Chondrocyte (in vitro differentiated cells): ENCODE measurements around the gene IL10RA. TPM values are rescaled to one million over a fixed set of nuclear protein-coding genes. Genes with fewer than 3 reads are reported as not detected.

ENCODE experiments used
- DNase-seq: peaks from one replicate; pipeline ENCODE4 v3.0.0; 2021; ENCODE audit warnings: mixed read lengths, low spot score
- H3K27ac Mint-ChIP-seq: one replicate; pipeline ENCODE4 v1.8.0; 2021; ENCODE audit warnings: mild to moderate bottlenecking, moderate library complexity, mixed read lengths; ENCODE audit not compliant: unreplicated experiment
- H3K27me3 Mint-ChIP-seq: 2 replicates; pipeline ENCODE4 v1.8.0; 2021; ENCODE audit warnings: low read depth, mixed read lengths
- H3K36me3 Mint-ChIP-seq: 2 replicates; pipeline ENCODE4 v1.8.0; 2021; ENCODE audit warnings: low read depth, mixed read lengths
- H3K4me1 Mint-ChIP-seq: 2 replicates; pipeline ENCODE4 v1.8.0; 2021; ENCODE audit warnings: low read depth, mild to moderate bottlenecking, mixed read lengths
- H3K4me3 Mint-ChIP-seq: one replicate; pipeline ENCODE4 v1.8.0; 2021; ENCODE audit warnings: mild to moderate bottlenecking, moderate library complexity, mixed read lengths; ENCODE audit not compliant: unreplicated experiment
- H3K9me3 Mint-ChIP-seq: 2 replicates; pipeline ENCODE4 v1.8.0; 2021; ENCODE audit warnings: low read depth, mixed read lengths
- CTCF ChIP-seq: fragments of 200-600 bp; sonication (generic); IDR thresholded peaks from 2 replicates; pipeline ENCODE4 v1.5.0; 2021; ENCODE audit warnings: antibody characterized with exemption, mild to moderate bottlenecking, moderate library complexity
- total RNA-seq: library from RNA; stranded (reverse); gene quantifications from 3 replicates; pipeline ENCODE4 v1.2.1, GENCODE V29; 2021

The IL10RA gene
- total RNA-seq, 1 donor from 2014 or later: 0.12 TPM

- no peak for DNase-seq
- H3K4me1 Mint-ChIP-seq: peaks cover 9% of the 10 kb centered on the region
- no peak overlapping the region for H3K4me3 Mint-ChIP-seq
- H3K27me3 Mint-ChIP-seq: peaks cover 5% of the 10 kb centered on the region
- TF ChIP-seq CTCF: no peak
- H3K36me3 Mint-ChIP-seq: no peaks in the 10 kb centered on the region
- H3K27ac Mint-ChIP-seq: no peak overlapping the region
- H3K9me3 Mint-ChIP-seq: no peaks in the 10 kb centered on the region
Measured at GRCh38 chr11:117969160-117969991, 16.8 kb upstream of the IL10RA start.

DNA sequence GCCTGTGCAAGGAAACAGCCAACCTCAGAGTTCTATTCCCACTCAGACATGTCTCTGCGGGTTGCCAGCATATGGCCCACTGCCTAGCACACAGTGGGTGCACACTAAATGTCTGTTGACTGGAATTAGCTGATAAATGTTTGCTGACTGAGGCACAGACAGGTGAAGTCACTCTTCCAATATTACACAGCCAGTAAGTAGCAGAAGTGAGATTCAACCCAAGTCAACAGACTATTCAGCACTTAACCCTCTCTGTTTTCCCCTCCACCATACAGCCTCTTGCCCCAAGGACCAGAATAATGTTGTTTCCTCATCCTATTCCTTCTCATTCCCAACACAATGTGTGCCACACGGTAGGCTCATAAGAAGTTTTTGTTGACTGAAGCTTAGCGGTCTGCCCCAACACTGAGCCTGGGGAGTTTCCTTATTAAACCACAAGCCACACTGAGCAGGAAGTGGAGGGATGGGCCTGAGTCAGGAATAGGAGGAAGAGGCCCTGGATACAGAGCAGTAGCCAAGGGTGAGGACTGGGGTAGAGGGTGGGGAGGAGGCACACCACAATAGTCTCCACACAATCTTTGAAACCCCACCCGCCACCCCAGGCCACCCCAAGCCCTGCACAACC, 15.7 kb upstream of the IL10RA start:
- H3K27ac Mint-ChIP-seq: no peak overlapping the region
- peaks cover 9% of the 10 kb centered on the region for H3K4me1 Mint-ChIP-seq
- no peaks in the 10 kb centered on the region for H3K9me3 Mint-ChIP-seq
- H3K27me3 Mint-ChIP-seq: peaks cover 5% of the 10 kb centered on the region
- no peak for TF ChIP-seq CTCF
- H3K4me3 Mint-ChIP-seq: no peak overlapping the region
- no peak for DNase-seq
- no peaks in the 10 kb centered on the region for H3K36me3 Mint-ChIP-seq

GRCh38 chr11:117972044-117972443, 14.2 kb upstream of the IL10RA start:
- peaks cover 5% of the 10 kb centered on the region for H3K27me3 Mint-ChIP-seq

GRCh38 chr11:117972629-117973502, 13.3 kb upstream of the IL10RA start:
- TF ChIP-seq CTCF: no peak
- no peak for DNase-seq
- H3K4me1 Mint-ChIP-seq: peaks cover 9% of the 10 kb centered on the region
- H3K27me3 Mint-ChIP-seq: peaks cover 5% of the 10 kb centered on the region
- H3K9me3 Mint-ChIP-seq: no peaks in the 10 kb centered on the region
- no peaks in the 10 kb centered on the region for H3K36me3 Mint-ChIP-seq
- H3K4me3 Mint-ChIP-seq: no peak overlapping the region
- no peak overlapping the region for H3K27ac Mint-ChIP-seq

More at GRCh38 chr11:117972044-117972443, 14.2 kb upstream of the IL10RA start:
- no peak for DNase-seq
- H3K9me3 Mint-ChIP-seq: no peaks in the 10 kb centered on the region
- H3K4me3 Mint-ChIP-seq: no peak overlapping the region
- no peak for TF ChIP-seq CTCF
- no peaks in the 10 kb centered on the region for H3K36me3 Mint-ChIP-seq
- H3K27ac Mint-ChIP-seq: no peak overlapping the region
- H3K4me1 Mint-ChIP-seq: peaks cover 9% of the 10 kb centered on the region

GRCh38 chr11:117973503-117973860, 12.7 kb upstream of the IL10RA start:
- Mint-ChIP-seq H3K27ac (no peak overlapping the region), H3K36me3 (no peaks in the 10 kb centered on the region), H3K4me3 (no peak overlapping the region), H3K4me1 (peaks cover 9% of the 10 kb centered on the region), H3K9me3 (no peaks in the 10 kb centered on the region), H3K27me3 (peaks cover 5% of the 10 kb centered on the region)
- DNase-seq: no peak
- no peak for TF ChIP-seq CTCF
